Measurements from ENCODE around the gene TMEM223.
"Not testable (repeated sequence)": the region's sequence is repeated elsewhere in the genome, so short reads cannot be mapped to it uniquely, and the experiment has no call there.

Gene TMEM223

GRCh38 chr11:62791501-62792201 lies at the start of gene TMEM223:
Gene TMEM223 (minus strand): TSS chr11:62792006. CDS start chr11:62791994, 12 bp downstream.
- Mint-ChIP-seq H3K27ac (peak within 1 kb of the TSS; percentile 88), H3K4me3 (peak within 1 kb of the TSS; percentile 92), H3K9me3 (no peaks in the 10 kb centered on the region), H3K4me1 (peaks cover 39% of the 10 kb centered on the region), H3K36me3 (peaks cover 95% of the 10 kb centered on the region)
- ATAC-seq (peak; percentile 86), DNase-seq (ENCODE audit: low spot score in 2 of 2) (peak; percentile 84 to 92)

GRCh38 chr11:62840721-62841360 lies 49.0 kb upstream of the TMEM223 start:
- Mint-ChIP-seq H3K4me1 (peaks cover 44% of the 10 kb centered on the region), H3K36me3 (peaks cover 26% of the 10 kb centered on the region)
- not testable (repeated sequence) for H3K27ac Mint-ChIP-seq, H3K4me3 Mint-ChIP-seq, H3K9me3 Mint-ChIP-seq
- DNase-seq (ENCODE audit: low spot score in 2 of 2) (peak; percentile 69 to 92), ATAC-seq (peak; percentile 52)

- H3K27ac Mint-ChIP-seq = no peak within 1 kb of the TSS
- H3K36me3 Mint-ChIP-seq = peaks cover 41% of the 10 kb centered on the region
- peak; percentile 72 to 90 for DNase-seq (ENCODE audit: low spot score in 2 of 2)
- H3K4me3 Mint-ChIP-seq = no peak within 1 kb of the TSS
- H3K4me1 Mint-ChIP-seq = peaks cover 49% of the 10 kb centered on the region
- no peaks in the 10 kb centered on the region for H3K9me3 Mint-ChIP-seq
- peak; percentile 62 for ATAC-seq
Measured at GRCh38 chr11:62839050-62839945, 47.5 kb upstream of the TMEM223 start, which contains the start of gene WDR74. Gene WDR74 (minus strand): TSS chr11:62839590. CDS start chr11:62839570, 20 bp downstream.

- no peak for ATAC-seq
- Mint-ChIP-seq H3K4me3 (no peak overlapping the region), H3K9me3 (no peaks in the 10 kb centered on the region), H3K4me1 (peaks cover 70% of the 10 kb centered on the region), H3K36me3 (peaks cover 79% of the 10 kb centered on the region), H3K27ac (no peak overlapping the region)
- DNase-seq (ENCODE audit: low spot score in 2 of 2) = no peak
Measured at GRCh38 chr11:62835336-62835735, 43.5 kb upstream of the TMEM223 start.

- peaks cover 57% of the 10 kb centered on the region for H3K4me1 Mint-ChIP-seq
- H3K27ac Mint-ChIP-seq = peak within 1 kb of the TSS; percentile 100
- peaks cover 98% of the 10 kb centered on the region for H3K36me3 Mint-ChIP-seq
- peak within 1 kb of the TSS; percentile 100 for H3K4me3 Mint-ChIP-seq
- H3K9me3 Mint-ChIP-seq = no peaks in the 10 kb centered on the region
- no peak for DNase-seq (ENCODE audit: low spot score in 2 of 2)
- peak; percentile 19 for ATAC-seq
Measured at GRCh38 chr11:62832336-62833234, 40.8 kb upstream of the TMEM223 start, which contains the start of gene TEX54. Gene TEX54 (minus strand): TSS chr11:62832841.

GRCh38 chr11:62831520-62832335 lies 39.9 kb upstream of the TMEM223 start, which contains the start of gene STX5:
Gene STX5 (minus strand): TSS chr11:62832051. CDS start chr11:62831243, 808 bp downstream.
- Mint-ChIP-seq H3K36me3 (peaks cover 98% of the 10 kb centered on the region), H3K27ac (peak within 1 kb of the TSS; percentile 100), H3K4me1 (peaks cover 55% of the 10 kb centered on the region), H3K9me3 (no peaks in the 10 kb centered on the region), H3K4me3 (peak within 1 kb of the TSS; percentile 100)
- ATAC-seq (peak; percentile 93), DNase-seq (ENCODE audit: low spot score in 2 of 2) (peak; percentile 95 to 99)

- ATAC-seq = no peak
- peaks cover 98% of the 10 kb centered on the region for H3K36me3 Mint-ChIP-seq
Measured at GRCh38 chr11:62830904-62831519, 39.2 kb upstream of the TMEM223 start.

GRCh38 chr11:62828130-62828529 lies 36.3 kb upstream of the TMEM223 start:
- not testable (repeated sequence) for H3K9me3 Mint-ChIP-seq; H3K27ac Mint-ChIP-seq; H3K4me3 Mint-ChIP-seq; ATAC-seq; DNase-seq (ENCODE audit: low spot score in 2 of 2)
- Mint-ChIP-seq H3K4me1 (peaks cover 35% of the 10 kb centered on the region), H3K36me3 (peaks cover 98% of the 10 kb centered on the region)

More at GRCh38 chr11:62830904-62831519, 39.2 kb upstream of the TMEM223 start:
- DNase-seq (ENCODE audit: low spot score in 2 of 2) = no peak
- Mint-ChIP-seq H3K4me1 (peaks cover 50% of the 10 kb centered on the region), H3K4me3 (peak overlapping the region; percentile 100), H3K27ac (peak overlapping the region; percentile 100), H3K9me3 (no peaks in the 10 kb centered on the region)

- H3K9me3 Mint-ChIP-seq = no peaks in the 10 kb centered on the region
- H3K36me3 Mint-ChIP-seq = peaks cover 100% of the 10 kb centered on the region
- H3K4me1 Mint-ChIP-seq = peaks cover 4% of the 10 kb centered on the region
- peak overlapping the region; percentile 10 for H3K27ac Mint-ChIP-seq
- no peak for ATAC-seq
- H3K4me3 Mint-ChIP-seq = no peak overlapping the region
- no peak for DNase-seq (ENCODE audit: low spot score in 2 of 2)
Measured at GRCh38 chr11:62823677-62824076, 31.9 kb upstream of the TMEM223 start.

- H3K4me3 Mint-ChIP-seq = no peak overlapping the region
- H3K36me3 Mint-ChIP-seq = peaks cover 88% of the 10 kb centered on the region
- ATAC-seq = no peak
- H3K27ac Mint-ChIP-seq = no peak overlapping the region
- H3K9me3 Mint-ChIP-seq = no peaks in the 10 kb centered on the region
- no peaks in the 10 kb centered on the region for H3K4me1 Mint-ChIP-seq
- no peak for DNase-seq (ENCODE audit: low spot score in 2 of 2)
Measured at GRCh38 chr11:62817129-62817528, 25.3 kb upstream of the TMEM223 start.

GRCh38 chr11:62816557-62816956 lies 24.8 kb upstream of the TMEM223 start:
- peaks cover 82% of the 10 kb centered on the region for H3K36me3 Mint-ChIP-seq
- no peak for ATAC-seq
- H3K9me3 Mint-ChIP-seq = no peaks in the 10 kb centered on the region
- no peak overlapping the region for H3K27ac Mint-ChIP-seq
- H3K4me1 Mint-ChIP-seq = peaks cover under 1% of the 10 kb centered on the region
- no peak overlapping the region for H3K4me3 Mint-ChIP-seq
- DNase-seq (ENCODE audit: low spot score in 2 of 2) = no peak

GRCh38 chr11:62811659-62812058 lies 19.9 kb upstream of the TMEM223 start:
- H3K4me3 Mint-ChIP-seq = no peak overlapping the region
- ATAC-seq (no peak), DNase-seq (ENCODE audit: low spot score in 2 of 2) (no peak)
- no peaks in the 10 kb centered on the region for H3K9me3 Mint-ChIP-seq
- H3K27ac Mint-ChIP-seq = peak overlapping the region; percentile 4
- H3K4me1 Mint-ChIP-seq = peaks cover 17% of the 10 kb centered on the region
- H3K36me3 Mint-ChIP-seq = peaks cover 33% of the 10 kb centered on the region

GRCh38 chr11:62810748-62811147 lies 18.9 kb upstream of the TMEM223 start:
- Mint-ChIP-seq H3K4me3 (no peak overlapping the region), H3K27ac (peak overlapping the region; percentile 4), H3K4me1 (peaks cover 25% of the 10 kb centered on the region), H3K36me3 (peaks cover 25% of the 10 kb centered on the region), H3K9me3 (no peaks in the 10 kb centered on the region)
- no peak for ATAC-seq
- no peak for DNase-seq (ENCODE audit: low spot score in 2 of 2)

Data from stimulated activated effector memory CD8-positive, alpha-beta T cell treated with anti-CD3 and anti-CD28 coated beads, Interleukin-12 subunit alpha, Interleukin-12 subunit beta, amount 100 ng/mL, for 72 hours (primary cell).